Ramos (cell line): ENCODE results near the gene INTS2.
"Not testable (repeated sequence)": the region's sequence is repeated elsewhere in the genome, so short reads cannot be mapped to it uniquely, and the experiment has no call there.

ENCODE experiments used
- in situ Hi-C: fragments of 300-500 bp; cut with MboI; formaldehyde crosslinking; loops from one replicate; pipeline ENCODE4 v1.14.3; 2022; ENCODE audit warnings: low sequenced_read_pairs; ENCODE audit not compliant: unreplicated experiment

INTS2 gene

DNA sequence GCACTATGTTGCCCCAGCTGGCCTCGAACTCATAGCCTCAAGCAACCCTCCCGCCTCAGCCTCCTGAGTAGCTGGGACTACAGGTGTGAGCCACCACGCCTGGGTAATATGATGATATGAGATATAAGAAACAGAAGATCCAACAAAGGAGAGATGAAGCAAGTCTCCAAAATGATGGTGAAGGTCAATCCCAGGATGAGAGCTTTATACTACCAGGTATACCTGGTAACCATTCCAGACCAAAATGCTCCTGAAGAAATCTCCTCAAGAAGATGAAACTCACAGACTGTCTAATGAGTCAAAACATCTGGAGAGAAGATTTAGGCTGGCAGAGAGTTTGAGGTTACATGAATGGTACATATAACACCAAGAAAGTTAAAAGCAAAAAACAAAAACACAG lies 24.5 kb downstream of the INTS2 start:
- in situ Hi-C loops = no loop called here

DNA sequence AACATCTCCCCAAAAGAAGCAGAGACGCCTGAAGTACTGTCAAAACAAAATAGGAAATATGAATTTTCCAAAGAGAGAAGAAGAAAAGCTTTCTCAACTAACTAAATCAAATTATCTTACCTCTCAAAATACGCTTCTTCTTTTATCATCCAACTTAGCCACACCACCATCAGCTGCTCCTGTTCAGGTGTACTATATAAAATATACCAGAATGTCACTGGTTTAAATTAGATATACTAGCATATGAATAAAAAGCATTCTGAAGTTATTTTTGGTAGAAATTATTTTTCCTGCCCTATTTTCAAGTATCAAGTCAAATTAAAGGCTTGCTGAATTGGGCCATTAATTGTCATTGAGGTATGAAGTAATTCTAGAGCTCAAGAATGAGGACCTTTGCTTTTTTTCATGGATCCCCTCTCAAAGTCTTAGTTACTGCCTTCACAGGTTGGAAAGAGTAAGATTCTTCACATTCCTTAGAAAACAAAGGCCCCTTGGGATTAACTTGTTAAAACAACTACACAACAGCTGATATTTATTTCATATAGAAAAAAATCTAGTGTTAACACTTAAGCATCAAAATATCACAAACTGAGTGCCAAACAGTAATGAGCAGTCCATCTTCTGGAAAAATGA lies 30.1 kb downstream of the INTS2 start:
- in situ Hi-C loops = no loop called here

DNA sequence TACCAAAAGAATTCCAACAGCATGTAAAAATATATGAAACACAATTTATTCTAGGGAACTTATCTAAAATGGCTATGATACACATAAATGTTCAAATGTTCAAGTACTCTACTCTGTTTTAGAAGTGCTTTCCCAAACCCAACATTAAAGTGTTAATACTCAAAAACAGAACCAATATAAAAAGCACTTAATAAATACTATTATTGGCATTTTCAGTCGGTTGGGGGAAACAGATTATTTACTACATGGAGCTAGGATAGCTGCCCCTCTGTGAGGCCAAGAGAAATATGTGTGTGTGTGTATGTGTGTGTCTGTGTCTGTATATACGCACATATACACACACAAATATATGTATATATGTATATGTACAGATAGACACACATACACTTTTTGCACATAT lies 32.4 kb downstream of the INTS2 start:
- in situ Hi-C loops = no loop called here

DNA sequence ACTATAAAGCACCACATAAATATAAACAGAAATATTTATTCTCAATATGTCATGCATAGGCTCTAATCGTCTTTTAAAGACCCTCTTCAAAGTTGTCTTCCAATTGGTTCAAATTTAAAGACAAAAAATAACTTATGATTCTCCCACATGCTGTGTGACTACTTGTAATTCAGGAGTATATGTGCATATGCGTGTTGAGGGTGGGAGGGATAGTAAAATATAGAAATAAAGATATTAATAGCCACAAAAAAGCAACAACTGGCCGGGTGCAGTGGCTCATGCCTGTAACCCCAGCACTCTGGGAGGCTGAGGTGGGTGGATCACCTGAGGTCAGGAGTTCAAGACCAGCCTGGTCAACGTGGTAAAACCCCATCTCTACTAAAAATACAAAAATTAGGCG lies 33.5 kb downstream of the INTS2 start:
- in situ Hi-C loops = not testable (repeated sequence)

DNA sequence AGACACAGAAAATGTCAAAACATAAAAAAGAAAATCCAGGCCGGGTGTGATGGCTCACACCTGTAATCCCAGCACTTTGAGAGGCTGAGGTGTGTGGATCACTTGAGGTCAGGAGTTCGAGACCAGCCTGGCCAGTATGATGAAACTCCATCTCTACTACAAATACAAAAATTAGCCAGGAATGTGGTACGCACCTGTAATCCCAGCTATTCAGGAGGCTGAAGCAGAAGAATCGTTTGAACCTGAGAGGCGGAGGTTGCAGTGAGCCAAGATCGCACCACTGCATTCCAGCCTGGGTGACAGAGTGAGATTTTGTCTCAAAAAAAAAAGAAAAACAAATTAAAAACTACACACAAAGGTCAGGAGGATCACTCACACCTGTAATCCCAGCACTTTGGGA lies 40.0 kb downstream of the INTS2 start:
- in situ Hi-C loops = not testable (repeated sequence)

DNA sequence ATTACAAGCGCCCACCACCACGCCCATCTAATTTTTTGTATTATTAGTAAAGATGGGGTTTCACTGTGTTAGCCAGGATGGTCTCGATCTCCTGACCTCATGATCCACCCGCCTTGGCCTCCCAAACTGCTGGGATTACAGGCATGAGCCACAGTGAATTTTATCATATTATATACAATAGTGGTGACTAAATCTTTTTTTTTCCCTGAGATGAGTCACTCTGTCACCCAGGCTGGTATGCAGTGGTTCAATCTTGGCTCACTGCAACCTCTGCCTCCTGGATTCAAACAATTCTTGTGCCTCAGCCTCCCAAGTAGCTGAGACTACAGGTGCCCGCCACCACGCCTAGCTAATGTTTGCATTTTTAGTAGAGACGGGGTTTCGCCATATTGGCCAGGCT lies 41.9 kb downstream of the INTS2 start:
- in situ Hi-C loops = not testable (repeated sequence)

DNA sequence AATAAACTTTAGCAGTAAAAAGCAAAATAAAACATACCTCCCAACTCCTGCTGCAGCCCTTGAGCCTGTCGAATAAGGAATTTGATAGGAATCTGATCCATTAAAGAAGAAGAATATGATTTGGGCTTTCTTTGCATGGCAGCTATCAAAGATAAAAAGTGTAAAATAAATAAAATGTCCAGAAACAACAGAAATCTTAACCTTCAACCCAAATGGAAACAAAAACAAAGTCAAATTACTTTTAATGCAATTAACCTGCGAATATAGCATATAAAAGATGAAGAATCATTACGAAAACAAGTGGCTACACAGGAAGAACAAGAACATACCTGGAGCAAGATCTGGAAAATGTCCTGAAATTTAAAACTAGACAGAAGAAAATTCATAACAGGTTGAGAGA lies 42.9 kb downstream of the INTS2 start:
- in situ Hi-C loops = no loop called here

DNA sequence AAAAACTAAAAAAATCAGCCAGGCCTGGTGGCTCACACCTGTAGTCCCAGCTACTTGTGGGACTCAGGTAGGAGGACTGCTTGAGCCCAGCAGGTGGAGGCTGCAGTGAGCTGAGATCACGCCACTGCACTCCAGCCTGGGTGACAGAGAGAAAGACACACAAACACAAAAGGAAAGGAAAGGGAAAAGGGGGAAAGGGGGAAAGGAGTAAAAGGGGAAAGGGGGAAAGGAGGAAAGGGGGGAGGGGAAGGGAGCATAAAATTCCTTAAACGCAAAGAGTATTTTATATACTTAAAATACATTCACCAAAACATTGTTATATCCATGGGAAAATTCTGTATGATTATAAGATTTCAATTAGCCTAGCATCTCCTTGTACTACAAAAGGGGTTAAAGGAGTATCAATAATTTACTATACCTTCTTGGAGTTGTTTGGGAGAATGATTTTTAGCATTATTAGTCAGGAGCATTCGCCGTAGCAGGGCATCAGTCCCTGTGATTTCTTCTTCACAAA lies 47.1 kb downstream of the INTS2 start:
- in situ Hi-C loops = no loop called here

DNA sequence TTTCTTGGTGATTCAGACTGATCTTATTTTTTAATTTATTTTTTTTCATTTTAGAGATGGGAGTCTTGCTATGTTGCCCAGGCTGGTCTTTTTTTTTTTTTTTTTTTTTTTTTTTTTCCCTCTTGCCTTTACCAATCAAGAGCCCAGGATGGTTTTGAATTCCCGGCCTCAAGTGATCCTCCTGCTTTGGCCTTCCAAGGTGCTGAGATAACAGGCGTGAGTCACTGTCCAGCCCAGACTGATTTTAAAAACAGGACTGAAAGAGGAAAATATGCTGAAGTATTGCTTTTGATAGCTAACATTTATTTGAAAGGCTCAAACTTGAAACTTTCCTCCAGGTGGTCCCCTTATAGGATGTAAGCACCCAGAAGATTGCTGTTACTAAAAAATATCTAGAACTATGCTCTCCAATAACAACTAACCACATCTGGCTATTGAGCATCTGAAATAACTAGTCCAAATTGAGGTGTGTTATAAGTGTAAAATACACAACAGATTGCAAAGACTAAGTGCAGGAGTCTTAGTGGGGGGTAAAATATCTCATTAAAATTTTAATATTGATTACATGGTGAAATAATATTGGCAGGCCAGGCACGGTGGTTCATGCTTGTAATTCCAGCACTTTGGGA lies 48.7 kb downstream of the INTS2 start:
- in situ Hi-C loops = no loop called here

DNA sequence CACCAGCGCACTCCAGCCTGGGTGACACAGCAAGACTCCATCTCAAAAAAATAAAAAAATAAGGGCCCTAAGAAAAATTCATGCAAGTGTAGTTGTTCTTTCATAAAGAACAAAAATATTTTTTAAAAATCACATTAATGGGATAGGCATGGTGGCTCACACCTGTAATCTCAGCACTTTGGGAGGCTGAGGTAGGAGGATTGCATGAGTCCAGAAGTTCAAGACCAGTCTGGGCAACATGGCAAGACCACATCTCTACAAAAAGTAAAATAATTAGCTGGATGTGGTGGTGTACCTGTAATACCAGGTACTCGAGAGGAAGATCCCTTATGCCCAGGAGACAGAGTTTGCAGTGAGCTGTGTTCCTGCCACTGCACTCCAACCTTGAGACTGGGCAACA lies 49.3 kb downstream of the INTS2 start:
- in situ Hi-C loops = no loop called here

DNA sequence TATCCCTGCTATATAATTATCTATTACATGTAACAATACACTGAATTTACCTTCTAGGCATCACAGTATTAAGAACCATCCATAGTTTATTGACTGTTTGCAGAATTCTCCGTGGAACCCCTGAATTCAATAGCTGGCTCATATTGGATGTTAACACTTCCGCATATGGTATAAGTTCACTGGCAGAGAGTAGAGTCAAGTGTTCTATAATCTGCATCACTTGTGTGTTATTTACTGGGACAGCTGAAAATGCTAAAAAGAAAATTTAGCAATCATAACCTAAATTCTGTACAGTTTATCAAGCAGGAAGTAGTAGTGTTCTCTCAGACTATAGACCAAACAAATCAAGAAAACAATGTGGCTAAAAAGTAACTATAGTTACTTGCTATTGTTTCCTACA lies 49.9 kb downstream of the INTS2 start:
- in situ Hi-C loops = no loop called here

DNA sequence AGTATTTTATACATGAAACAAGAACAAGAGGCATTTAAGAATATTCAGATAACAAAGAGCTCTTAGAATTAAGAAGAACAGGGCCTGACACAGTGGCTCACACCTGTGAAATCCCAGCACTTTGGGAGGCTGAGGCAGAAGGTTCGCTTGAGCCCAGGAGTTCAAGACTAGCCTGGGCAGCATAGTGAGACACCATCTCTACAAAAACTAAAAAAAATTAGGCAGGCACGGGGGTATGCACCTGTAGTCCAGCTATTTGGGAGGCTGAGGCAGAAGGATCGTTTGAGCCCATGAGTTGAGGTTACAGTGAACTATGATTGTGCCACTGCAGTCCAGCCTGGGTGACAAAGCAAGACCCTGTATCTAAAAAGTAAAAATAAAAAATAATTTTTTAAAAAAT lies 52.0 kb downstream of the INTS2 start:
- in situ Hi-C loops = no loop called here

DNA sequence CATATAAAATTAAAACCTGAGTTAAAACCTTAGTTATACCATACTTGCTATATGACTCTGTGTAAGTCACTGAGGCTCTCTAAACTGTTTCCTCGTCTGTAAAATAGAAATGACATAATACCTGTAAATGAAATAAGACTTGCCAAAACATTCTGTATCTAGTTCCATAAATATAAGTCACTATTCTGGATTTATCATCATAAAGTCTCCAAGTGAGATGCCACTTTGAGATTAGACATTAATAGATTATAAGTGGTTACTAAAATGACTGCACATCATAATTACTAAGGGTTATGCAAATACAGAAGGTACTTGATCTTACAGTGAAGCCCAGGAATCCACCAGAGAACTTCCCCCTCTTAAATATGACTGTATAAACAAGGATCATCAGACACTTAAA lies 52.5 kb downstream of the INTS2 start:
- in situ Hi-C loops = no loop called here

DNA sequence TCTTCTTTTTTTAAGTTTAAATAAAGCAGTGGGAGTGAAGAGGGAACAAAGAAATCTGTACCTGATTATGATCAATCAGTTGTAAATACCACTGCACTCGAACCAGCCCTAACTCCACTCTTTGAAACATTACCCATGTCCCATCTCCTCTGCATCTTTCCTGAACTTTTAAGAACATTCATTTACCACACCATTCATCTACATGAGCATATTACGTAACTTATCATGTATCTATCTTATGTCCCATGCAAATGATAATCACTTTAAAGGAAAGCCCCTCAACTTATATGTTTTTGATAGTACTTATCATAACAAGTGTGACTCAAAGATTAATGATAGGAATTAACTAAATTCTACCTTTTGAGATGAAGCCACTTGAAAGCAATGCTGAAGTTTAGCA lies 53.7 kb downstream of the INTS2 start:
- in situ Hi-C loops = no loop called here

DNA sequence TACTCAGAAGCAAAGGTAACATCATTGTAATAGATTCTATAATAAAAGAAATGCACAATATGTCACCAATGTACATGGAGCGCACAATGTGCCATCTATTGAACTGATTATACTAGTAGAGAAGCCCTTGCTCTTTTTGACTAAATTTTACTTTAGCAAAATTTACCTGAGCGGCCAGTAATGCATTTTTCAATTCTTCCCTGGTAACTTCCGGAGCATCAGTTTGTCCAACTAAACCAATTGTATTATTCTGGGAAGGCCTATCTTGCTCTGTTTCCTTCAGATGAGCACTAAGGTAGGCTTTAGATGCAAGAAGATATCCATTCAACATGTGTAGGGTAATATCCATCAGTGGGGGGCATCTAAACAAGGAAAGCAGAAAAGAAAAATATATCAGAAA lies 55.7 kb downstream of the INTS2 start:
- in situ Hi-C loops = no loop called here

DNA sequence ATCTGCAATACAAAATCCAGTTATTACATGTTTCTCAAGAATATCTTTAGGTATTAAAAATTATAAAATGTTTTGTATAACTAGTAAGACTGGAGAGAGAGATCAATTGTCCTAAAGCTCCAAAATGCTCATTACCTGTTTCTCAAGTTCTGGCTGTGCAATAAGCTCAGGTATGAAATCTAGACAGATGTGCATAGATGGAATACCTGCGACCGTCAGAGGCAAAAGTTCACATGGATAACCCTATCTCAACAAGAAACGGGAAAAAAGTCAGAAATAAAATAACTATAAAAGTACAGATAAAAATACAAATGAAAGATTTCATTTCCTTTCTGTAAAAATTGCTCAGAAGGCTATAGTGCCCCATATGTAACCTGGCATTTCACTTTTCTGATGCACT lies 58.6 kb downstream of the INTS2 start:
- in situ Hi-C loops = no loop called here

DNA sequence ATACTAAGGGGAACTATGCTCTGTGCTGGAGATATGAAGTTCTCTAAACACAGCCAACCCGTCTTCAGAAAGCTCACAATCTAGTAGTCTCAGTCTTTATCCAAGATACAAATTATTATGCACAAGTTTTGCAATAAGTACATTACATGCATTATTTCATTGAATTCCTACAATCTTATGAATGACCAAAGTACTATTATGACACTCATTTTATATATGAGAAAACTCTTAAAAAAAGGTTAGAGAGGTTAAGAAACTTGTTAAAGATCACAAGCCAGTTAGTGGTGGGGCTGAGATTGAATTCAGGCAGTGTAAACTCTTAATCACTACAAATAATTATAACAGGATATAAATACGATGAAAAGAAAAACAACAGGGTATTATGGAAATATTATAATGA lies 59.7 kb downstream of the INTS2 start:
- in situ Hi-C loops = no loop called here

DNA sequence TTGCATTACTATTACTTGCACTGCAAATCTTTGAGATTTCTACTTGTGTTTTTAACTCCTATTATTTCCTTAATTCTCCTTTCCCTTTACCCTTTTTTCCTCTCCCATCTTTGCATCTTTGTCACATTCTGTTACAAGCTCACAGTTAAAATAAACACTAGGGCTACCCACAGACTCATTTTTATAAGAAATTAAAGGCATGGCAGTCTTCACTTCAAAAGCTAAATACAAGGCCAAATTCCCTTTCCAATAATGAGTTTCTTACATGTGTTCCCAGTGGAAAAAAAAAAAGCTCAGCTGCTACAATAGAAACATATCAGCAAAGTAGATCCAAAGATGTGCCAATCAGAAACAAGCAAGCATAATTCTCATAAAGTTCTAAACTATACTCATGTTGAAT lies 60.7 kb downstream of the INTS2 start:
- in situ Hi-C loops = no loop called here

DNA sequence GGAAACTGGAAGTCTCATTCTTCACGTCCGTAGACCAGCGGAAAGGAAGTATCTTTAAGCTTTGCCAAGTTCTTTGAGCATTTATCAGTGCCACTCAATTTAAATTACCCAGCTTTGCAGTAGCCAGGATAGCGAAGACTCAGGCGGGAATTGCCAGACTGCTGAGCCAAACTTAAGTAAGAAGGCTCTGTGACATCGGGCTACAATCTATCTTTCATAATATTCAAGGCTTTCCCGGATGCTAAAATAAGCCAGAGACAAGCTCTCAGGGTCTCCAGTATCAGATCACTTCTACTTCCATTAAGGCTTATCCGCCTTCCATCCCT lies 64.0 kb downstream of the INTS2 start:
- in situ Hi-C loops = no loop called here

DNA sequence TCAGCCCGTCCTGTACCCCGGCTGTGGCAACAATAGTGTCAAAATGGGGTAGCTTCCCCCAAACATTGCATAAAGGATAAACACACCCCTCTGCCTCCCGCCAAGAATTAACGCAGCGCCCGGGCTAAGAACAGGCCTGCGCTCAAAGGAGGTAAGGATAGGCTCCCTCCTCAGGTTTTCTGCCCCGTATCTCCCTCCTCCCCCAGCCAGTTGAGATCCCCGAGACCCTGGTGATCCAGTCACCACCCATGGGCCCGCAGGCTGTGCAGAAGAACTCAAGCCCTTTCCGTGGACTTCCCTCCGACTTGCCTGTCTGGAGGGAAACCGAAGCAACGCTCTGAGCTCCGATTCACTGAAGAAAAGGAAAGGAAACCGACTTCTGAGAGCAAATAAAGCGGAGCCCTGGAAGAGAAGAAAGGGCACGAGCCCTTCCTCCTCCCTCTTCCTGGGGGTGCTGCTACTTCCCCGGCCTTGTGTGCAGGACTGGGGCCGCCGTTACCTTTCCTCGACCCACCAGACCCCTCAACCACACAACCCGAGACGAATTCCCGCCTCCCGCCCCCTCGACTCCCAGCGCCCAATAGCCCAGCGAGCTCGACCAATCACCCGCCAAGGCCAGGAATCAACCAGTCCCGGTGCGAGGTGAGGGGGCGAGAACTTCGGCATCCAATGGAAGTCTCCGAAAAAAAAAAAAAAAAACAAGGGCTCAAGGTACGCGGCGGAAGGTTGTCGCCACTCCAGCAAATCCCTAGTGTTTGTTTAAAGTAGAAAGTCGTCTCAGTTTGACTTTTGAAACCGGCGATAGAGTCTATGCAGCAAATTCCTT lies 64.6 kb downstream of the INTS2 start, which contains the start of gene BRIP1:
Gene BRIP1, minus strand, starts transcription at position 554 of the 826 bp plus-strand sequence. CDS start 1,989 bp downstream, outside the sequence.
- in situ Hi-C loops = no loop called here

DNA sequence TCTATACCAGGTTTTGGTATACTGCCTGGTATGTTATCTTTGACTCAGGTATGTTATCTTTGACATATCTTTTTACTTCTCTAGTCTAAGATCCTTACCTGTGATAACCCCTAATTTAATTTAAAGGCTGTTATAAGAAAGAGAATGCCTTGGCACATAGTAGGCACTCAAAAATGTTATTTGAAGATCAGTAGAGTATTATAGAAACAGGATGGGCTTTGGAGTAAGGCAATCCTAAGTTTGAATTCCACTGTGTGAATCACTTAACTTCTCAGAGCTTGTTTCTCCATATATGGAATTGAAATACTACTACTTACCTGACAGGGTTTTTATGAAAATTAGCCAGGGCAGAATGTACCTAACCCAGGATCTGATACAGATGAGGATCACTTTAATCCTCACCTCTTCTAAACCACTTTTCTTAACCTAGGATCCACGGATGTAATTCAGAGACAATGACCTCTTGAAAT lies 65.6 kb downstream of the INTS2 start:
- in situ Hi-C loops = no loop called here
